Measurements from ENCODE around the gene BCAS3.

BCAS3 gene

DNA sequence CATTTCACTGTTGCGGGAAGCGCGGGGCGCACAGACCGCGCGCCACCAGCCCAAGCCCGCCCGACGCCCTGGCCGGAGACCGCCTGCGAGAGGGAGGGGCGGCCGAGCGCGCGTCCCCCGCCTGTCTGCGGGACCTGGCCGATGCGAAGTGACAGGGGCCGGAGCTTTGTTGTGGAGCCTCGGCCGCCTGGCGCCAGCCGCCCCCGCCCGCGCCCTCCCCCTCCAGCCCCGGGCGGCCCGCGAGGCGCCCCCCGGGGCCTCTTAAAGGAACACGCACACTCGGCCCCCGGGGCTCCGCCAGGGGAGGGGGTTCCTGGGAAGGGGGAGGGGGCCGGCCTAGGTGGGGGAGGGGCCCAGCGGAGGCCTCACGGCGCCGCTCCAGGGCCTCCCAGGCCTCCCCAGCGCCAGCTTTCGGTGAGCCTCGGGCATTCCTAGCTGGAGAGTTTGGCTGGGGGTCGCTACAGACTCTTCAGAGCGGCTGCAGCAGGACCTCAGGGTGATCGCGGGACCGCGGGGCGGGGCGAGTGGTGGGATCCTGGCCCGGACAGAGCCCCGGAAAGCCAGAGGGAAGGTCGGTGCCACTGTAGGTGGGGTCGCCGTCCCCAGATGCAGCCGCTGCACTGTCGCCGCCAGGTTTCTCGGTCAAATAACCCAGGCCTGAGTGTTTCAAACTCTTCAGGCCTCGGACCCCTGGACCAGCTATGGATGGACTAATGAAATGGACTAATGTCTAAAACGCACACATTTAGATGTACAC lies 719.6 kb downstream of the BCAS3 start:
- H3K4me1 ChIP-seq (ENCODE audit: low read length): no peaks in the 10 kb centered on the region
- no peak overlapping the region for H2AFZ ChIP-seq (ENCODE audit: low read depth, low read length)
- TF ChIP-seq EZH2phosphoT487 (IDR thresholded peaks at IDR 0.05; ENCODE audit: low read depth): no peak
- TF ChIP-seq, protein P1, sequence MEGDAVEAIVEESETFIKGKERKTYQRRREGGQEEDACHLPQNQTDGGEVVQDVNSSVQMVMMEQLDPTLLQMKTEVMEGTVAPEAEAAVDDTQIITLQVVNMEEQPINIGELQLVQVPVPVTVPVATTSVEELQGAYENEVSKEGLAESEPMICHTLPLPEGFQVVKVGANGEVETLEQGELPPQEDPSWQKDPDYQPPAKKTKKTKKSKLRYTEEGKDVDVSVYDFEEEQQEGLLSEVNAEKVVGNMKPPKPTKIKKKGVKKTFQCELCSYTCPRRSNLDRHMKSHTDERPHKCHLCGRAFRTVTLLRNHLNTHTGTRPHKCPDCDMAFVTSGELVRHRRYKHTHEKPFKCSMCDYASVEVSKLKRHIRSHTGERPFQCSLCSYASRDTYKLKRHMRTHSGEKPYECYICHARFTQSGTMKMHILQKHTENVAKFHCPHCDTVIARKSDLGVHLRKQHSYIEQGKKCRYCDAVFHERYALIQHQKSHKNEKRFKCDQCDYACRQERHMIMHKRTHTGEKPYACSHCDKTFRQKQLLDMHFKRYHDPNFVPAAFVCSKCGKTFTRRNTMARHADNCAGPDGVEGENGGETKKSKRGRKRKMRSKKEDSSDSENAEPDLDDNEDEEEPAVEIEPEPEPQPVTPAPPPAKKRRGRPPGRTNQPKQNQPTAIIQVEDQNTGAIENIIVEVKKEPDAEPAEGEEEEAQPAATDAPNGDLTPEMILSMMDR (IDR thresholded peaks at IDR 0.05; ENCODE audit: low read depth, low read length): no peak
- H3K9ac ChIP-seq (ENCODE audit: low read length): no peak overlapping the region
- no peak overlapping the region for H3K27ac ChIP-seq (ENCODE audit: low read length)
- H3K4me2 ChIP-seq (ENCODE audit: low read length): no peak overlapping the region
- H3K36me3 ChIP-seq (replicated peaks; ENCODE audit: low read depth, low read length): no peaks in the 10 kb centered on the region
- no peaks in the 10 kb centered on the region for H3K27me3 ChIP-seq (ENCODE audit: low read depth, low read length)
- no peaks in the 10 kb centered on the region for H3K9me3 ChIP-seq (ENCODE audit: insufficient read depth, low read length)
- H4K20me1 ChIP-seq (ENCODE audit: insufficient read depth, low read length): no peaks in the 10 kb centered on the region
- no peak overlapping the region for H3K4me3 ChIP-seq (ENCODE audit: low read length)
- no peaks in the 10 kb centered on the region for H3K79me2 ChIP-seq (ENCODE audit: low read length)

DNA sequence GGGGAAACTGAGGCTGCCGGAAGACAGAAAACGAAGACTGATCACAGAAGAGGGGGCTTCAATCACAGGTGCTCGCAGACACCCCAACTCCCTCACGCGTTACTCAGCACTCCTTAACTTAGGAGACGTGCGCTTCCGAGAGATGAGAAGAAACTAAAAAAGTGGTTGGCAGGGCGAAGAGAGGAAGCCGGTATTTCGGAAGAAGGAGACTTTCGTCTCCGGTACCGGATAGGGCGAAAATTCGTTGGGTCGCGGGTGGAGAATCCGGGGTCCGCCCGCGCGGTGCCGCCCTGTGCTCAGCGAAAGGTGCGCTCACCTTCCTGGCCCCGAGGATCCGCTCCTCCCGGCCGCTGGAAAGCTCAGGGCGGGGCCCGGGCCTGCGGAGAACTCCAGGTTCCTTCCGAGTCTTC lies 721.1 kb downstream of the BCAS3 start:
- H3K9me3 ChIP-seq (ENCODE audit: insufficient read depth, low read length): no peaks in the 10 kb centered on the region
- no peak overlapping the region for H3K4me3 ChIP-seq (ENCODE audit: low read length)
- H3K27me3 ChIP-seq (ENCODE audit: low read depth, low read length): no peaks in the 10 kb centered on the region
- no peak overlapping the region for H3K4me2 ChIP-seq (ENCODE audit: low read length)
- H4K20me1 ChIP-seq (ENCODE audit: insufficient read depth, low read length): no peaks in the 10 kb centered on the region
- H3K79me2 ChIP-seq (ENCODE audit: low read length): no peaks in the 10 kb centered on the region
- TF ChIP-seq EZH2phosphoT487 (IDR thresholded peaks at IDR 0.05; ENCODE audit: low read depth): no peak
- TF ChIP-seq, protein P1 (IDR thresholded peaks at IDR 0.05; ENCODE audit: low read depth, low read length): no peak
- H3K9ac ChIP-seq (ENCODE audit: low read length): no peak overlapping the region
- H3K36me3 ChIP-seq (replicated peaks; ENCODE audit: low read depth, low read length): no peaks in the 10 kb centered on the region
- no peak overlapping the region for H3K27ac ChIP-seq (ENCODE audit: low read length)
- H3K4me1 ChIP-seq (ENCODE audit: low read length): no peaks in the 10 kb centered on the region
- no peak overlapping the region for H2AFZ ChIP-seq (ENCODE audit: low read depth, low read length)

DNA sequence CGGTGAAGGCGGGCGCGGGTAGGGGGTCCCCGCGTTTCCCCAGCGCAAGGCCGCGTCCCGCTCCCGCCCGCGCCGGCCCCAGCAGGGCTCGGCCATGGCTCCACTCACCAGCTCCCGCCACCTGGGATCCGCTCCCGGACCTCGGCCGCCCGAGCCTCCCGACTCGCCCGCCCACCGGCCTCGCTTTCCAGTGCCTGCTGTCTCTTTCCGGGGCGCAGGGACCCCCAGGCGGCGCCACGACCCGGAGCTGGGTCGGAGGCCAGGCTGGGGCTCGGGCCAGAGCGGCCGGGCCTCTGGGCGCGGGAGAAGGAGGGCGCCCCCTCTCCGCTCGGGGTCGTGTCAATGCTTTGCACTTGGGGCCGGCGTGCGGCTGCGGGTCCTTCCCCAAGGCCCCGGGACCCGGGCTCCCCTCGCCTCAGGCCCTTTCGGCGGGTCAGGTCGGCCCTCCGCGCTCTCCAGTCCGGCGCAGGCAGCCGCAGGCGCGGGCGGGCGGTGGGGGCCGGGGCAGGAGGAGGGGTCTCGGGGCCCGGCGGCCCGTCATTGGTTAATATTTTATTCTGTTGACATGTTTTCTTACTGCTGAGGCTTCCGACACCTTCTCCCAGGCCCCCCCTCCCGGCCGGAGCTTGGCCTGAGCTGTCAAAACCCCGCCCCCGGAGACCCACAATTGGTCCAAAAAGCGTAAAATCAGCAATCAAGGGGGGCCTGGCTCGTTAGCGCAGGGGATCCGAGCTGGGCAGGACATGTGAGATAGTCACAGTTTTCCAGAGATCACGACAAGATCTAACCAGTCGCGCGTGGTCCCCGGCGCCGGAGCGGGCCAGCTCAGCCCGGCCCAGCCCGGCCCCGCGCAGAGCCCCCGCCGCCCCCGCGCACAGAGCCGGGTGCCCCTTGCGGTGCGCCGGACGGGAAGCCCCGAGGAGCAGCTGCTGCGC lies 721.7 kb downstream of the BCAS3 start, which contains the start of gene TBX2:
TSS of gene TBX2 (plus strand) at position 713 of the 935 bp plus-strand sequence. CDS start 334 bp downstream, outside the sequence.
- Histone ChIP-seq H2AFZ (ENCODE audit: low read depth, low read length) (no peak within 1 kb of the TSS), H3K79me2 (ENCODE audit: low read length) (no peaks in the 10 kb centered on the region), H4K20me1 (ENCODE audit: insufficient read depth, low read length) (no peaks in the 10 kb centered on the region), H3K27me3 (ENCODE audit: low read depth, low read length) (no peaks in the 10 kb centered on the region), H3K4me1 (ENCODE audit: low read length) (no peaks in the 10 kb centered on the region), H3K4me3 (ENCODE audit: low read length) (no peak within 1 kb of the TSS), H3K9ac (ENCODE audit: low read length) (no peak within 1 kb of the TSS), H3K36me3 (replicated peaks; ENCODE audit: low read depth, low read length) (no peaks in the 10 kb centered on the region), H3K27ac (ENCODE audit: low read length) (no peak within 1 kb of the TSS), H3K9me3 (ENCODE audit: insufficient read depth, low read length) (no peaks in the 10 kb centered on the region), H3K4me2 (ENCODE audit: low read length) (no peak within 1 kb of the TSS)
- TF ChIP-seq EZH2phosphoT487 (IDR thresholded peaks at IDR 0.05; ENCODE audit: low read depth): no peak
- TF ChIP-seq, protein P1 (IDR thresholded peaks at IDR 0.05; ENCODE audit: low read depth, low read length): no peak

Measured in OCI-LY3 (cell line).